Duodenal mucosa (tissue), 2 donors: Measurements from ENCODE around the gene KLRC4.

ENCODE experiments used
- H3K27ac ChIP-seq: one replicate; pipeline ENCODE4 v1.7.0; 2013; ENCODE audit warnings: low read depth, low read length
- H3K27me3 ChIP-seq, 2 donors: one replicate each; pipeline ENCODE4 v1.7.0; 2013; ENCODE audit warnings: low read length in 2 of 2, control low read depth in 1 of 2; ENCODE audit not compliant: insufficient read depth in 2 of 2, control insufficient read depth in 1 of 2
- H3K36me3 ChIP-seq, 2 donors: one replicate each; pipeline ENCODE4 v1.7.0; 2013; ENCODE audit warnings: low read length in 2 of 2, control low read depth in 1 of 2; ENCODE audit not compliant: insufficient read depth in 2 of 2, control insufficient read depth in 1 of 2
- H3K4me1 ChIP-seq, 2 donors: one replicate each; pipeline ENCODE4 v1.7.0; 2013; ENCODE audit warnings: low read length in 2 of 2, control low read depth in 1 of 2; ENCODE audit not compliant: insufficient read depth in 2 of 2, control insufficient read depth in 1 of 2
- H3K4me3 ChIP-seq, 2 donors: one replicate each; pipeline ENCODE4 v1.7.0; 2013; ENCODE audit warnings: low read length in 2 of 2, low read depth in 1 of 2
- H3K9ac ChIP-seq, 2 donors: one replicate each; pipeline ENCODE4 v1.7.0; 2013; ENCODE audit warnings: low read length in 2 of 2, low read depth in 1 of 2
- H3K9me3 ChIP-seq, 2 donors: one replicate each; pipeline ENCODE4 v1.7.0; 2013; ENCODE audit warnings: low read length in 2 of 2, control low read depth in 1 of 2; ENCODE audit not compliant: control insufficient read depth in 1 of 2

Gene KLRC4

GRCh38 chr12:10362828-10363657 is 46.5 kb downstream of the KLRC4 start:
- Histone ChIP-seq H3K9me3 (no peaks in the 10 kb centered on the region), H3K9ac (peak overlapping the region in 1 of 2 donors; percentile 91), H3K4me3 (peak overlapping the region; percentile 72 to 85), H3K27me3 (no peaks in the 10 kb centered on the region), H3K36me3 (no peaks in the 10 kb centered on the region), H3K27ac (no peak overlapping the region), H3K4me1 (peaks cover 20 to 35% of the 10 kb centered on the region in 2 donors)

GRCh38 chr12:10362325-10362724 is 47.2 kb downstream of the KLRC4 start:
- Histone ChIP-seq H3K27ac (no peak overlapping the region), H3K4me1 (peaks cover 20 to 35% of the 10 kb centered on the region in 2 donors), H3K9ac (no peak overlapping the region), H3K27me3 (no peaks in the 10 kb centered on the region), H3K9me3 (no peaks in the 10 kb centered on the region), H3K36me3 (no peaks in the 10 kb centered on the region), H3K4me3 (no peak overlapping the region)

GRCh38 chr12:10361622-10362021 is 47.9 kb downstream of the KLRC4 start:
- H3K9me3 ChIP-seq, result no peaks in the 10 kb centered on the region
- no peaks in the 10 kb centered on the region for H3K27me3 ChIP-seq
- no peak overlapping the region for H3K9ac ChIP-seq

GRCh38 chr12:10361084-10361483 is 48.5 kb downstream of the KLRC4 start:
- Histone ChIP-seq H3K9me3 (no peaks in the 10 kb centered on the region), H3K4me1 (peaks cover 19 to 28% of the 10 kb centered on the region in 2 donors), H3K36me3 (no peaks in the 10 kb centered on the region), H3K4me3 (no peak overlapping the region), H3K27me3 (no peaks in the 10 kb centered on the region), H3K27ac (no peak overlapping the region), H3K9ac (no peak overlapping the region)

More at GRCh38 chr12:10361622-10362021, 47.9 kb downstream of the KLRC4 start:
- peaks cover 20 to 32% of the 10 kb centered on the region in 2 donors for H3K4me1 ChIP-seq
- H3K36me3 ChIP-seq, result no peaks in the 10 kb centered on the region
- H3K4me3 ChIP-seq, result no peak overlapping the region
- no peak overlapping the region for H3K27ac ChIP-seq

- Histone ChIP-seq H3K27me3 (no peaks in the 10 kb centered on the region), H3K36me3 (no peaks in the 10 kb centered on the region), H3K27ac (no peak overlapping the region), H3K4me1 (peaks cover 8 to 14% of the 10 kb centered on the region in 2 donors), H3K4me3 (no peak overlapping the region), H3K9ac (no peak overlapping the region), H3K9me3 (no peaks in the 10 kb centered on the region)
Observed at GRCh38 chr12:10358969-10359368, 50.6 kb downstream of the KLRC4 start.

- Histone ChIP-seq H3K4me1 (peaks cover 0 to 6% of the 10 kb centered on the region in 2 donors), H3K27ac (no peak overlapping the region), H3K27me3 (no peaks in the 10 kb centered on the region), H3K36me3 (no peaks in the 10 kb centered on the region), H3K4me3 (no peak overlapping the region), H3K9ac (no peak overlapping the region), H3K9me3 (no peaks in the 10 kb centered on the region)
Observed at GRCh38 chr12:10358131-10358530, 51.4 kb downstream of the KLRC4 start.
